Epidermal melanocyte (primary cell): Measurements from ENCODE around the gene ZNF226.
"Not testable (repeated sequence)": the region's sequence is repeated elsewhere in the genome, so short reads cannot be mapped to it uniquely, and the experiment has no call there.

ENCODE experiments used
- DNase-seq: peaks from one replicate; pipeline ENCODE4 v3.0.0; 2011; ENCODE audit warnings: low spot score; ENCODE audit not compliant: insufficient read length

ZNF226 gene

GRCh38 chr19:44164673-44165512 lies at the start of gene ZNF226:
Gene ZNF226, plus strand, starts transcription at chr19:44165100. Its CDS starts 4,981 bp downstream, at chr19:44170081.
- peak; percentile 93 for DNase-seq

- not testable (repeated sequence) for DNase-seq
Measured at GRCh38 chr19:44121162-44121561, 43.7 kb upstream of the ZNF226 start.

DNA sequence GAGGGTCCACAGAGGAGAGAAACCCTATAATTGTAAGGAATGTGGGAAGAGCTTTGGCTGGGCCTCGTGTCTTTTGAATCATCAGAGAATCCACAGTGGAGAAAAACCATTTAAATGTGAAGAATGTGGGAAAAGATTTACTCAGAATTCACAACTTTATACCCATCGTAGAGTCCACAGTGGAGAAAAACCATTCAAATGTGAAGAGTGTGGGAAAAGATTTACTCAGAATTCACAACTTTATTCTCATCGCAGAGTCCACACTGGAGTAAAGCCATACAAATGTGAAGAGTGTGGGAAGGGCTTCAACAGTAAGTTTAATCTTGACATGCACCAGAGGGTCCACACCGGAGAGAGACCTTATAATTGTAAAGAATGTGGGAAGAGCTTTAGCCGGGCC lies 32.9 kb upstream of the ZNF226 start:
- DNase-seq, result no peak

DNA sequence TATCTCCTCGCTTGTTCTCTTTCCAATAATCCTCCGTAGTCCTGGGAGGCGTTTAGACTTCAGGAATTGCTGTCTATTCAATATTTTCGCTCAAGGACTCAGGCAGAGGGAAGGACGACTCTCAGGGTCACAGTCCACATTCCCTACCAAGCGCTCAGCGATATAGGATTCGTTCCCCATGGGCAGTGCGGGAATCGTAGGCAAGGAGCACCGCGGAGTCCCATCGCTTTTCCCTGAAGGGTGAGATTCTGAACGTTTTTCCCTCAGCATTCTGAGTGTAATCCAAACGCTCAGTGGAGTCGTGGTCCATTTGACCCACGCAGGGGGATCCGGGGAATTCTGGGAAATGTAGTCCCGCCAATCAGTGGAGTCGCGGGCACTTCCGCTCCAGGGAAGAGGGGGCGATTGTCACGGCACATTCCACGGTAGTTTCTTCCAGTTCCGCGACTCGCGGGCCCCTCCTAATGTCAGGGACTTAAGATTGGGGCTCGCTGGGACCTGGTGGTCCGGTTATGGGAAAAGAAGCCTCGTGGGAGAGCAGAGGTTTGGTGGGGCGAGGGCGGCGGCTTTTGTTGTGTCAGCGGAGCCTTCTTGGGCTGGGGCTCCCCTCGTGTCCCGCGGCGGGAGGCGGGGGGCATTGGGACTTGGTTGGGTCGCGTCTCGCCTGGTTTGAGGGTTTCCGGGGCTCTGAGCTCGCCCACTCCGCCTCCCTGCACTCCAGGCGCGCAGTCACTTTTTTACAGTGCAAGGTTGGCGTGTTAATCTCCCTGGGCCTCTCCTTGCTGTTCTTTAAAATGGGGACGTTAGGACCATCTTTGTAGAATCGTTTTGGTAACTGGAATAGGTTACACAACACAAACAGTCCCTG lies 23.5 kb upstream of the ZNF226 start, which contains the start of gene ZNF234:
TSS of gene ZNF234 (plus strand) at position 364 of the 868 bp plus-strand sequence. CDS start 3,079 bp downstream, outside the sequence.
- peak; percentile 91 for DNase-seq

DNA sequence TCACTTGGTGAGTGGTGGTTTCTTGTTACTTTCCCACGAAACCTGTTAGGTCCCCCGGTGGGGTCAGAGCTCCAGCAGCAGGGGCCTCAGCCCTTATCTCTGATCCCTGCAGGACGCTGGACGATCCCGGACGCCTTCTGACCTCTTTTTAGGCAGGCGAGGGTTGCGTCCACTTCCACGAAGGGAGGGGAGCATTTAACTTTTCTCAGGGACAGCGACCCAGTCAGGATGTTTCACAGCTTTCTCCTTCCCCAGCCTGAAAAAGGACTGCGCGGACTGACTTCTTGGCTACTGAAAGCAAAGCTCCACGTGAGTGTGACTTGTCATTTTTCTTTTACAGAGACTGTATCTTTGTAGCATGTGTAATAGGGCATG lies 22.9 kb upstream of the ZNF226 start:
- DNase-seq, result no peak

DNA sequence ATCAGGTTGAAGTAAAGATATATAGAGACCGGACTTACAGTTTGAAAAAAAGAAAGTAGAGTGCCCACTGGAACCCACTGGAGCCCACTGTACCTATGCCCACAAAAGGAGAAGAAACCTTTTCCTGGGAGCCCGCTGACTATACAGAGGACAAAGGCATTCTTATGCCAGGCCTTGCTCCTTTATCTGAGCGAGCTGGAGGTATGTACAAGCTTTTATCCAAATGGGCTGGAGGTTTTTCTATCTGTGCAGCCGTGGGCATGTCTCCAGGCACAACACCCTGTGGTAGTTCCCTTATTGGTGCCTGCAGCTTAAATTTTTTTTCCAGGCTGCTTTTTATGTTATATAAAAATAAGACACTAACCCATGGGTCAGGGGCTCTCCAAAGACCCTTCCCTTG lies 15.1 kb upstream of the ZNF226 start:
- DNase-seq, result no peak

DNA sequence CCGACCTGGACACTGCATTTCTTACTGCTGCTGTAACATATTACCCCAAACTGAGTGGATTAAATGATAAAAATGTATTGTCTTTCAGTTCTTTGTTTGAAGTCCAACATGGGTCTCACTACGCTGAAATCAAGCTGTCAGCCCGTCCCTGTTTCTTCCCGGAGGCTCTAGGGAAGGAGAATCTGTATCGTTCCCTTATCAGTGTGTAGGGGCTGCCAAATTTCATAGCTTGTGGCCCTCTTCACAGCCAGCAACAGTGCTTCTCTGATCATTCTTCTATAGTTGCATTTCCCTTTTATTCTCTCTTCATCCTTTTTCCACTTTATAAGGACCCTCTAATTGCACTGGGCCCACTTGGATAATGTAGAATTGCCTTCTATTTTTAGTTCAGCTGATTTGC lies 13.4 kb upstream of the ZNF226 start:
- no peak for DNase-seq

GRCh38 chr19:44156475-44156874 lies 8.4 kb upstream of the ZNF226 start:
- no peak for DNase-seq

DNA sequence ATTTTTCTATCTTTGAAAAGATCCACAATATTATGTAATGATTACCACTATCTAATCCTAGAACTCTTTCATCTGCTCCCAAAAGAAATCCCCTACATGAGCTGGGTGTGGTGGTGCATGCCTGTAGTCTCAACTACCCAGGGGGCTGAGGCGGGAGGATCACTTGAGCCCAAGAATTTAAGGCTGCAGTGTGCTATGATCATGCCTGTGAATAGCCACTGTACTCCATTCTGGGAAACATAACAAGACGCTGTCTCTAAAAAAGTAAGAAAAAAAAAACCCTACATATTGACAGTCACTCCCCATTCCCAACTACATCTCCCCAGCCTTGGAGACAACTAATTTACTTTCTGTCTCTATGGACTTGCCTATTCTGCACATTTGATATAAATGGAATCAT lies 1.1 kb upstream of the ZNF226 start:
- no peak for DNase-seq

- no peak for DNase-seq
Measured at GRCh38 chr19:44164327-44164672, 600 bp upstream of the ZNF226 start.

- DNase-seq, result not testable (repeated sequence)
Measured at GRCh38 chr19:44170660-44171059, 5.8 kb downstream of the ZNF226 start.

GRCh38 chr19:44176590-44176989 lies 11.7 kb downstream of the ZNF226 start:
- no peak for DNase-seq

GRCh38 chr19:44180968-44181367 lies 16.1 kb downstream of the ZNF226 start:
- DNase-seq, result no peak

- no peak for DNase-seq
Measured at GRCh38 chr19:44182145-44182544, 17.2 kb downstream of the ZNF226 start.

DNA sequence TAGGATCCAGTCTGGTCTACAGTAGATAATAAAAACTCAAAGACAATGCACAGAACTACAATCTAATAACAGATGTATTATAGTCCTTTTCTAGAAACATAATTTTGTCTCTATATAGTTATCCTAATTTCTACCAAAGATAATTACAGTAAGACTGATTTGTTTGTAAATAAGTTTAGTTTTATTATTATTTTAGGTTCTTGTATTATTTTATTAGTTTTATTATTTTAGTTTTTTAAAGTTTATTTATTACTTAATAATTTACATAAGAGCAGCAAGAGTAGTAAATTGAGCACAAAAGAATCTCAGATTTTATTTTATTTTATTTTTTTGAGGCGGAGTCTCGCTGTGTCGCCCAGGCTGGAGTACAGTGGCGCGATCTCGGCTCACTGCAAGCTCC lies 25.1 kb downstream of the ZNF226 start:
- DNase-seq, result no peak

- no peak for DNase-seq
Measured at GRCh38 chr19:44192127-44192526, 27.2 kb downstream of the ZNF226 start.

- DNase-seq, result no peak
Measured at GRCh38 chr19:44196772-44197171, 31.9 kb downstream of the ZNF226 start.

GRCh38 chr19:44202470-44202869 lies 37.6 kb downstream of the ZNF226 start:
- DNase-seq, result no peak

GRCh38 chr19:44202974-44203373 lies 38.1 kb downstream of the ZNF226 start:
- no peak for DNase-seq

GRCh38 chr19:44203877-44204276 lies 39.0 kb downstream of the ZNF226 start:
- DNase-seq, result not testable (repeated sequence)

GRCh38 chr19:44204772-44205171 lies 39.9 kb downstream of the ZNF226 start:
- no peak for DNase-seq

- peak; percentile 85 for DNase-seq
Measured at GRCh38 chr19:44207126-44207803, 42.4 kb downstream of the ZNF226 start.
